Hair follicle dermal papilla cell (primary cell): Measurements from ENCODE around the gene ECPAS. TPM values are rescaled to one million over a fixed set of nuclear protein-coding genes. Genes with fewer than 3 reads are reported as not detected.

Experiments used
- small RNA-seq: library from RNA; depleted of rRNA; stranded (forward); fragments of <200 nt; gene quantifications from one replicate; pipeline ENCODE3, GENCODE V24; 2012
- total RNA-seq: library from RNA; depleted of rRNA; stranded (reverse); fragments of >200 nt; gene quantifications from 2 replicates; pipeline ENCODE4 v1.2.3, GENCODE V29; 2012

Gene ECPAS
- 90.5 and 104 TPM in 2 replicates for total RNA-seq

DNA sequence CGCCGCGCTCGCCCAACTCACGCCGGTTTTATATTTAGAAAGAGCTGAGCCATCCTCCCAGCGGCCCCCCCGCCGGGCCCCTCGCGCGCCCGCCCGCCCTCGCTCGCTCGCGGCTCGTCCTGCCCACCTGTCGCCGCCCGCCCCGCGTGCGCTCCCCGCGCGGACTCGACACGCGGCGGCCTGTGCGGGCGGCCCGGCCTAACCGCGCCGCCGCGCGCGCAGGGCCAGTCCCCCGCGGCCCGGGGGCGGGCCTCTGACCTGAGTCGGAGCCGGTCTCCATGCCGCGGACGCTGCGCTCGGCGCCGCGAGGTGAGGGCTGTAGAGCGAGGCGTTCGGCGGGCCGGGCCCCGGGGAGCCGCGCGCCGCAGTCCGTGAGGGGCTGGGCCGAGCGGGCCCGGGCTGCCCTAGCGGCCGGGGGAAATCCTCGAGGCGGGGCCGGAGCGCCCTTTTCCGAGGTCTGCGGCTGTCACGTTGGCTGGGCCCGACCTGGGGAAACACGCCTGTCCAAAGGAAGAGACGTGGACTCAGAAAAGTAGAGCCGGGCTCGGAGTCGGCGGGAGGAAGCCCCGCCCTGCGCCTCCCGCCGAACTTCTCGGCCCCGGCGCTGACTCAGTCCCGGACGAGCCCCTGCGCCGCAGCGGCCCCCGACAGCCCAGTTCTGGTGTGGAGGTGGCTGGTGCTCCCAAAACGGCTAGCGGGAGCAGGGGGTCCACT is at the start of gene ECPAS:
Gene ECPAS (minus strand): TSS at position 526 of the 714 bp plus-strand sequence. CDS start 11,465 bp downstream, outside the sequence.

DNA sequence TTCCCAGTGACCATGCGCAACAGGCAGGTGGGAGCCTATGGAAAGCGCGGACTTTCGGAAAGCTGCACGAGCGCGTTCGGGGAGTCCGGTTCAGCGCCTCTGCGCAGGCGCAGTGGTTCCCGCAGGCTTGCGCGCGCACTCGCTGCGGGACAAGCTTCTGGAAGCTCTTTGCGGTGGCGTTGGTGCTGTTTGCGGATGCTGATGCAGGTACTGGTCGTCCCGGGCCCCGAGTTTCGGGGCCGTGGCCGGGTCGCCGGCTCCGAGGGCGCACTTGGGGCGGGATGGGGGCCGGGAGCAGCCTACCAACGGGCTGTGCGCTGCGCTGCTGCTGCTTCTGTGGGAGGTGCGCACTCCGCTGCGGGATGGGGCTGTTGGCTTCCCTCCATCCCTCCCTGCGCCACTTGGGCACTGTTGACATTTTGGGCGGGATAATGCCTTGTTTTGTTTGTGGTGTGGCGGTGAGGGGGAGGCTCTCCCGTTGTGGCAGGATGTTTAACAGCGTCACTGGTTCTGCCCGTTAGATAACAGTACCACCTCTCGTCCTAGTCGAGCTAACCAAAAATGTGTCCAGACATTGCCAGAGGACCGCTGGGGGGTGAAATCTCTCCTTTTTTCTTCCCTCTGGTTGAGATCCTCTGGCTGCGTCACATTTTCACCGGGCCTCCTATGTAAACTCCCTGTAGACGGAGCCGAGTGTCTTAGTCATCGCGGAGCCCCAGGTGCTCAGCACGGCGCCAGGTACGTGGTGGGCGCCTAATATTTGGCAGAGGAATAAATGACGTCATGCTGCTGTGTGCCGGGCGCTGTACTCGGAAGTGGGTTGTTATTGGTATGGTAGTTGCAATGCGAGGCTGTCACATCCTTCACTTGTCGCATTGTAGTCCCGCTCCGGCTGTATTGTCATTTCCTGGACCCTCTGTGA is 41.1 kb upstream of the ECPAS start, which contains the start of gene ZNF483:
Gene ZNF483 (plus strand): TSS at position 124 of the 922 bp plus-strand sequence. CDS start 2,217 bp downstream, outside the sequence.

GRCh38 chr9:111330124-111330523 is 154.1 kb downstream of the ECPAS start, which contains the start of gene OR2K2:
Gene OR2K2, minus strand, starts transcription at chr9:111330224. Its CDS starts 1,791 bp downstream, at chr9:111328433.

Small RNA genes within 50 kb of the gene (small RNA-seq; reads per million reads assigned to genes)
- gene RNA5SP294: not detected

Other genes with a start within 250 kb of the ECPAS start
- not detected in 2 replicates for gene OR2K2, start 154.2 kb downstream of the ECPAS start, total RNA-seq
- gene ZNF483, start 40.8 kb upstream of the ECPAS start, total RNA-seq: 3.1 and 4.4 TPM in 2 replicates
- 35.9 and 43.5 TPM in 2 replicates for gene PTGR1, start 115.3 kb upstream of the ECPAS start, total RNA-seq
- 5.7 and 6.6 TPM in 2 replicates for gene DNAJC25, start 147.0 kb upstream of the ECPAS start, total RNA-seq
- gene GNG10, start 177.2 kb upstream of the ECPAS start, total RNA-seq: 63.0 and 74.1 TPM in 2 replicates